ENCODE measurements around the gene CCDC159. TPM values are rescaled to one million over a fixed set of nuclear protein-coding genes. Genes with fewer than 3 reads are reported as not detected.
A peak's percentile ranks its signal among the peaks of the same experiment; 100 is the strongest.

Gene CCDC159
- total and polyA plus RNA-seq, 2 of the 13 experiments (the other 11 are each of a cell fraction or from before 2014, with no cell fraction given) = 1.7 to 6.3 TPM

- TF ChIP-seq NFAT5 (CRISPR knock-in tag; IDR thresholded peaks at IDR 0.05) = no peak
- TF ChIP-seq JUN (CRISPR knock-in tag; IDR thresholded peaks at IDR 0.05) = no peak
- TF ChIP-seq ATF7 (IDR thresholded peaks at IDR 0.05) = no peak
- TF ChIP-seq ATF7 (CRISPR knock-in tag; IDR thresholded peaks at IDR 0.05) = 0 out of 2 replicates have a peak, but pooled peaks have one; percentile 23
- TF ChIP-seq KLF6 (CRISPR knock-in tag; IDR thresholded peaks at IDR 0.05) = peak; percentile 72; the same call in 1 of the 2 replicates
- peak; percentile 86 for TF ChIP-seq HMG20A (CRISPR knock-in tag; IDR thresholded peaks at IDR 0.05; ENCODE audit: borderline replicate concordance)
- no peak for TF ChIP-seq ZNF33B (CRISPR knock-in tag; IDR thresholded peaks at IDR 0.05)
- TF ChIP-seq NFYC (CRISPR knock-in tag; IDR thresholded peaks at IDR 0.05) = peak; percentile 36; the same call in 1 of the 2 replicates
- TF ChIP-seq ZBTB33 (CRISPR knock-in tag; IDR thresholded peaks at IDR 0.05) = peak; percentile 51; the same call in 1 of the 2 replicates
- no peak for TF ChIP-seq KAT7 (CRISPR knock-in tag; IDR thresholded peaks at IDR 0.05; ENCODE audit: borderline replicate concordance)
- TF ChIP-seq ZC3H4 (CRISPR knock-in tag; IDR thresholded peaks at IDR 0.05; ENCODE audit: borderline replicate concordance) = no peak
- no peak for TF ChIP-seq NBN (conservative IDR thresholded peaks at IDR 0.05)
- peak in 1 of 2 experiments; percentile 96; a peak in 2 of 4 replicates for TF ChIP-seq ATF4 (CRISPR knock-in tag; IDR thresholded peaks at IDR 0.05)
- TF ChIP-seq RBFOX2 (IDR thresholded peaks at IDR 0.05; ENCODE audit: low read depth, low read length) = no peak
- no peak for TF ChIP-seq CENPBD1 (CRISPR knock-in tag; IDR thresholded peaks at IDR 0.05; ENCODE audit: borderline replicate concordance, low read depth)
- TF ChIP-seq RXRA (CRISPR knock-in tag; IDR thresholded peaks at IDR 0.05) = peak; percentile 41; the same call in 1 of the 2 replicates
- 0 out of 2 replicates have a peak, but pooled peaks have one; percentile 37 for TF ChIP-seq ZNF264 (CRISPR knock-in tag; IDR thresholded peaks at IDR 0.05)
- TF ChIP-seq ZNF839 (CRISPR knock-in tag; IDR thresholded peaks at IDR 0.05; ENCODE audit: borderline replicate concordance) = no peak
- TF ChIP-seq PAX8 (CRISPR knock-in tag; IDR thresholded peaks at IDR 0.05; ENCODE audit: borderline replicate concordance) = no peak
- TF ChIP-seq MEF2D (CRISPR knock-in tag; IDR thresholded peaks at IDR 0.05) = no peak
- TF ChIP-seq ZNF335 (CRISPR knock-in tag; IDR thresholded peaks at IDR 0.05) = 0 out of 2 replicates have a peak, but pooled peaks have one; percentile 38
- TF ChIP-seq KLF11 (CRISPR knock-in tag; IDR thresholded peaks at IDR 0.05) = no peak
- no peak for TF ChIP-seq TAF15 (IDR thresholded peaks at IDR 0.05; ENCODE audit: low read depth, low read length, poor library complexity, severe bottlenecking)
- peak; percentile 55; the same call in 1 of the 2 replicates for TF ChIP-seq ZFX (CRISPR knock-in tag; IDR thresholded peaks at IDR 0.05; ENCODE audit: low read depth)
Measured at GRCh38 chr19:11324079-11324661, 22.1 kb upstream of the CCDC159 start (continued).
